WI38 (cell line): ENCODE data around the gene GPR132.

Source experiments
- H3K4me3 ChIP-seq: 2 replicates; pipeline ENCODE4 v1.5.1; 2011; ENCODE audit warnings: low read depth, mild to moderate bottlenecking, control low read depth, low read length
- CTCF ChIP-seq: IDR thresholded peaks from 2 replicates; pipeline ENCODE4 v1.5.1; 2012; ENCODE audit warnings: low read depth, mild to moderate bottlenecking, control low read depth, low read length

GPR132 gene

GRCh38 chr14:105019861-105020814 is 45.1 kb downstream of the GPR132 start:
- peak overlapping the region; percentile 72 for H3K4me3 ChIP-seq
- no peak for TF ChIP-seq CTCF

GRCh38 chr14:105018414-105018813 is 46.8 kb downstream of the GPR132 start:
- H3K4me3 ChIP-seq: no peak overlapping the region

GRCh38 chr14:105015905-105016304 is 49.3 kb downstream of the GPR132 start:
- no peak overlapping the region for H3K4me3 ChIP-seq
- no peak for TF ChIP-seq CTCF

More at GRCh38 chr14:105018414-105018813, 46.8 kb downstream of the GPR132 start:
- TF ChIP-seq CTCF: no peak

GRCh38 chr14:105015242-105015641 is 50.0 kb downstream of the GPR132 start:
- TF ChIP-seq CTCF: no peak
- H3K4me3 ChIP-seq: no peak overlapping the region

GRCh38 chr14:105014631-105015030 is 50.6 kb downstream of the GPR132 start:
- no peak for TF ChIP-seq CTCF

GRCh38 chr14:105014032-105014431 is 51.2 kb downstream of the GPR132 start:
- H3K4me3 ChIP-seq: no peak overlapping the region
- no peak for TF ChIP-seq CTCF

More at GRCh38 chr14:105014631-105015030, 50.6 kb downstream of the GPR132 start:
- no peak overlapping the region for H3K4me3 ChIP-seq

- no peak for TF ChIP-seq CTCF
- no peak overlapping the region for H3K4me3 ChIP-seq
Measured at GRCh38 chr14:105013150-105013785, 52.0 kb downstream of the GPR132 start.
